K562 treated with DMSO at 1 percent for 24 hours (cell line): ENCODE results near the gene CLDND2. TPM values are rescaled to one million over a fixed set of nuclear protein-coding genes. Genes with fewer than 3 reads are reported as not detected.

ENCODE experiments used
- total RNA-seq: library from RNA; unstranded; fragments of 300-600 nt; gene quantifications from 2 replicates; pipeline ENCODE4 v1.2.3, GENCODE V29; 2022; ENCODE audit warnings: low read depth; ENCODE audit not compliant: insufficient read depth

CLDND2 gene, protein sequence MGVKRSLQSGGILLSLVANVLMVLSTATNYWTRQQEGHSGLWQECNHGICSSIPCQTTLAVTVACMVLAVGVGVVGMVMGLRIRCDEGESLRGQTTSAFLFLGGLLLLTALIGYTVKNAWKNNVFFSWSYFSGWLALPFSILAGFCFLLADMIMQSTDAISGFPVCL
- not detected in 2 replicates for total RNA-seq

DNA sequence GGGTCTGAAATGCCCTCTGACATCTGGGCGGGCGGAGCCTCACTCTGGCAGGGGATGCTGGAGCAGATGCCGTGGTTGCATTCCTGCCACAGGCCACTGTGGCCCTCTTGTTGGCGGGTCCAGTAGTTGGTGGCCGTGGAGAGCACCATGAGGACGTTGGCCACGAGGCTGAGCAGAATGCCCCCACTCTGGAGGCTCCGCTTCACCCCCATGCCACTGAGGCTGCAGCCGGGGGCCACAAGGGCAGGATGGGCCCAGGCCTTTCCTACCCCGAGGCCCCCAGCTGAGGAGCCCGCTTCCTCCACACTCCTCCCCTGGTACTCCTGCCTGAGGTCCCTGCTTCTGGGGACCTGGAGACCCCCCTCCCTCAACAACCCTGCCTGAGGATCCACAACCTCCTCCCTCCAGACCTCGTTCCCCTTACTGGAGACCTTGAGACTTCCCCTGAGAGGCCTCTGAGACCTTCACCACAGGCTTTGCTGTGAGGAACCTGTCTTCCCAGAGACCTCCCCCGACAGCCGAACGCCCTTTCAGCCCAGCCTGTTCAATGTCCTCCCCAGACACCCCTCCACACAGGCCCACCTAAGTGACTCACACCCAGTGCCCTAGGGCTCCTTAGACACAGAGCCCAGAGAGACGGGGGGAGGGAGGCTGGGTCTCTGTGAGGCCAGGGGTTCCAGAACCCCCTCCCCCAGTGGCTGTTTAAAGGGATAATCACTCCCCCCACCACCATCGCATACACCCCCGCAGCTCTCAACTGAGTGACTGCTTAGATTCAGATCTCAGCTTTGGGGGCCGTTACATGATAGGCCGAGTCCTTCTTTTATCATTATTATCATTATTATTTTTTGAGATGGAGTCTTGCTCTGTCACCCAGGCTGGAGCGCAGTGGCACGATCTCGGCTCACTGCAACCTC, at the start of gene CLDND2:
Gene CLDND2, minus strand, starts transcription at position 638 of the 917 bp plus-strand sequence. Its CDS starts 426 bp downstream, at position 212.

DNA sequence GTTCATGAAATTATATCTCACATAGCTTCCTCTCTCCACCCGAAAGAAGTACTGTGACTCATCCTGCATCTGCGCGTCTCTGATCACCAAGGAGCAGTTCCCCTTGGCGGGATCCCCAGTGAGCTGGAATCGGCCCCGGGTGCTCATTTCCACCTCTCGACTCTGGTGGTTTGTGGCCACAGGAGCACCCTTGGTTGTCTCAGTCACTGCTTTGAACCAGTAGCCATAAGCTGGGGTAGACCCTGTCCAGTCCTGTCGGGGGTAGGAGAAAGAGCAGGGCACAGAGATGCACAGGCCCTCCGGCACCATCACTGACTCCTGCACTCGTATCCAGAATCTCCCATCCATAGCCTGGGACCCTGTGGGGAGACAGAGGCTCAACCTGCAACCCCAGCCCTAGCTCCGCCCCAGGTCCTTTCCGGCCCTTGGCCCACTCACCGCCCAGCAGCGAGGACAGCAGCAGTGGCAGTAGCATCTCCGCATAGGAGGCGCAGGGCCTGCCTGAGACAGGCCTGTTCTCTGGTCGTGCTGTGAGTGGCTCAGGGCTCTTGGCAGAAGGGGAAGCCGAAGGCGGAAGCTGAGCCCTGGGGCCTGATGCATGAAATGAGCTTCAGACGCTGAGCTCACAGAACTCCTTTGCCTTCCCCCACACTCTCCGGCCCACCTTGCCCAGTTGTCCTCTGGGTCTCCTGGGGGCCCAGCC, 48.5 kb upstream of the CLDND2 start, which contains the start of gene SIGLEC10:
Gene SIGLEC10, minus strand, starts transcription at position 536 of the 703 bp plus-strand sequence. Its CDS starts 61 bp downstream, at position 475.

DNA sequence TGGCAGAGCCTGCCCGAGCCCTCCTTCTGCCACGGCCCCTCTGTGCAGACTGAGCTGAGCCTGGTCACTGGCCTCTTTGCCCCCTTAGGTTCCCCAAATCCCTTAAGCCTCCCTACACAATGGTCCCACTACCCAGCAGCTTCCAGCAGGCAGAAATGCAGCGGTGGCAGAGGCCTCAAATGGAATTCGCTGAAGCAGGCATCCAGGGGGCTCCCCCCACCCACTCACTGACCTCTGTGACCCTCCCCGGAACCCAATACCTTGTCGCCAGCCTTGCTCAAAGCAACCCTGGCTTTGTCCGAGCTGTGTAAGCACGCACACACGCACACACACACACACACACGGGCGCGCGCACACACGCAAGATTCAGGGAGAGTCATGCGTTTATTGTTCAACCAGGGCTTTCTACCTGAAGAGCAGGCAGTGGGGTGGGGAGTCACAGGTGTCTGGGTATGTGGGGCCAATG, 19.2 kb upstream of the CLDND2 start, which contains the start of gene LIM2:
Gene LIM2, minus strand, starts transcription at position 51 of the 466 bp plus-strand sequence. CDS start 531 bp downstream, outside the sequence.

DNA sequence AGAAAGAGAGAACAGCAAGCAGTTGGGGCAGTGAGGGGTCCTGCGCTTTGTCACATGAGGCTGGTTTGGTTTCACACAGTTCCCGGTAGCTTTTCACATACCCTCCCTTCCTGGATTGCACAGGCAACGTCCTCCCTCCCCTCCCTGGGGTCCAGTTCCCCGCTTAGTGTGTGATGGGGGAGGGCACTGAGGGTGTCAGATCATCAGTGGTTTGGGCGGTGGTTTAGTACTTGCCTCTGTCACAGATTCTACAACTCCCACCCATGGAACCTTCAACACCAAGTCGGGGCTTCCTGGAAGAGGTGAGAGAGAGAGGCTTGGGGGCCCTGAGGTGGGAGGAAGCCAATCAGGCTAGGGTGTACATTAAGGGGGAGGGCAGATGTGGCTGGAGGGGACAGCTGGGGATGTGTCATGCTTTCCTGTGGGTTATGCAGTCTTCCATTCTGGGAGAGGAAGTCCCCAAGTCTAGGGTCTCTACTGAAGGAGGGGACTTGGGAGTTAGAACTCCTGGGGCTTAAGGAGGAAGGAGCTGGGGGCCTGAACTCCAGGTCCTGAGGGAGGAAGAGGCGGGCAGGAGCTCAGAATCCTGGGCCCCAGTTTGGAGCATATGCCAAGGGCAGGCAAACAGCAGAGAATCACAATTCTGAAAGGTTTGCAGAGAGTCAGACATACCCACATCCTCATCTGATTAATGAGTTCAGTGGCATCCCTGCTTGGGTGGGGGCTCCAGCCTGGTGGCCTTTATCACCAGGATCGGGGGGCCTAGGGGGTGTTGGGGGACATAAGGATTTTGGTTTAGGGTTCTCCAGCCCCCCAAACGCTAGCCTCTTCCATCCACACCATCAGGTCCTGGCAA, 4.1 kb upstream of the CLDND2 start, which contains the start of gene NKG7:
Gene NKG7, minus strand, starts transcription at position 6 of the 856 bp plus-strand sequence. CDS start 119 bp downstream, outside the sequence.

DNA sequence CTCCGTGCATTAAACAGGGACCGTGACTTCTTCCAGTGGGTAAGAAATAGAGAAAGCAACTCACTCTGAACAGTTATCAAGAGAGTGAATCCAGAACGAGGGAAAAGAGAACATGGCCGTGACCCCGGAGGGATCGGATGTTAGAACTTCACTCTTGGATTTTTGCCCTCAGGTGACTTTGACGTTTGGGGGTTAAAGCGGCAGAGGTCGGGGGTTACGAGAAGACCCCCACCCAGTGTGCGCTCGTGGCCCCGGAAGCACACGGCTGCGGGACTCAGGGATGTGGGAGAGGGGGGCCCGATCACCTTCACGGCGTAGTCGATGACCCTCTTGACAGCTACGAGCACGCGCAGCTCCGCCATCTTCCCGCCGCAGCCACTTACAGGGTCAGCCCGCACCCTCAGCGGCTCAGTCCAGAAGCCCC, 2.8 kb downstream of the CLDND2 start, which contains the start of gene ETFB:
Gene ETFB, minus strand, starts transcription at position 424 of the 424 bp plus-strand sequence. Its CDS starts 62 bp downstream, at position 362.

DNA sequence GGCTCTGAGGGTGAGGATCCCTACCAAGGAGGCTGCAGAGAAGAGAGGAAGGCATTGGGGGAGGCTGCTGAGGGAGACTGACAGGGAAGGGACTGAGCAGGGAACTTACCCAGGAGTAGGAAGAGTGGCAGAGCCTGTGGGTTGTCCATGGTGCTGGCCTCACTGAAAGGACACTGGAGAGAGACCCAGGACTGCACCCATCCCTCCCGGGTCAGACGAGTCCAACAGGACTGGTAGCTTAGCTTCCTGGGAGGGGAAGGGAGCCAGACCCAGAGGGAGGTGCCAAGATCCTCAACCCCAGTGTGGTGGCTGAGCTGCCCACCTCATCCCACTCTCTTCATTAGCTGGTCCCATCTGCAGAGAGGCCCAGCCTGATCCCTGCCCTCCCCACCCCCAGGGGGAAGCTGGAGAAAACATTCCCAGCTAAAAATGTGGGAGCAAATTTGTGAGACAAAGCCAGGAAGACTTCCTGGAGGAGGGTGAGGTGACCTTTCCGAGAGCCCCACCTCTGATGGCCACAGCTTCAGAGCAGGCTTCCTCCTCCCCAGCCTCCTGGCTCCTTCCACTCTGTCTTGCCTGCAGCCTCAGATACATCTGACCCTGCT, 26.7 kb downstream of the CLDND2 start, which contains the start of gene VSIG10L:
Gene VSIG10L, minus strand, starts transcription at position 164 of the 605 bp plus-strand sequence. Its CDS starts 15 bp downstream, at position 149.

Other genes starting within 250 kb of the CLDND2 start
- gene SIGLEC9, start 244.1 kb downstream of the CLDND2 start, total RNA-seq, result 0.93 and 1.1 TPM in 2 replicates
- gene SIGLEC7, start 226.7 kb downstream of the CLDND2 start, total RNA-seq, result 0.15 TPM in 1 of 2 replicates, not detected in the other
- gene CD33, start 143.9 kb downstream of the CLDND2 start, total RNA-seq, result 73.3 and 79.4 TPM in 2 replicates
- gene SIGLECL1, start 117.9 kb downstream of the CLDND2 start, total RNA-seq, result not detected in 2 replicates
- gene IGLON5, start 57.4 kb downstream of the CLDND2 start, total RNA-seq, result 0.25 TPM in 1 of 2 replicates, not detected in the other
- 11.0 and 11.2 TPM in 2 replicates for gene VSIG10L, start 26.9 kb downstream of the CLDND2 start, total RNA-seq
- gene ETFB, start 2.6 kb downstream of the CLDND2 start, total RNA-seq, result 300 and 330 TPM in 2 replicates
- gene NKG7, start 3.7 kb upstream of the CLDND2 start, total RNA-seq, result 1.1 TPM in 1 of 2 replicates, not detected in the other
- gene LIM2, start 19.0 kb upstream of the CLDND2 start, total RNA-seq, result not detected in 2 replicates
- 3.5 and 4.6 TPM in 2 replicates for gene C19orf84, start 21.6 kb upstream of the CLDND2 start, total RNA-seq
- gene SIGLEC10, start 48.6 kb upstream of the CLDND2 start, total RNA-seq, result 0.34 and 1.2 TPM in 2 replicates
- gene SIGLEC8, start 89.5 kb upstream of the CLDND2 start, total RNA-seq, result 0.27 and 0.51 TPM in 2 replicates
- gene CEACAM18, start 109.5 kb upstream of the CLDND2 start, total RNA-seq, result not detected in 2 replicates
- gene SIGLEC12, start 132.8 kb upstream of the CLDND2 start, total RNA-seq, result 2.7 and 3.1 TPM in 2 replicates
- gene SIGLEC6, start 162.7 kb upstream of the CLDND2 start, total RNA-seq, result 21.0 and 23.9 TPM in 2 replicates
- 8.8 and 11.4 TPM in 2 replicates for gene ZNF175, start 202.3 kb upstream of the CLDND2 start, total RNA-seq